ENCODE results near the gene SMARCA1. TPM values are rescaled to one million over a fixed set of nuclear protein-coding genes. Genes with fewer than 3 reads are reported as not detected.

The SMARCA1 gene
- total and polyA plus RNA-seq, 2 experiments from 2014 or later = 36.9 to 38.5 TPM

- no peaks in the 10 kb centered on the region for H3K9me2 ChIP-seq (ENCODE audit: insufficient read depth)
- no peaks in the 10 kb centered on the region for H3F3A ChIP-seq (ENCODE audit: insufficient read depth)
- WGBS, 2 experiments (ENCODE audit: low coverage in 1 of 2, low lambda C conversion rate in 2 of 2, missing lambda C conversion rate in 2 of 2) = 0 to 13% methylated on average over 2 of the region's 2 CpGs
- no peaks in the 10 kb centered on the region for H3K36me3 ChIP-seq (ENCODE audit: low read depth)
- H3K9ac ChIP-seq = no peak overlapping the region
- no peaks in the 10 kb centered on the region for H3K4me1 ChIP-seq (ENCODE audit: insufficient read depth)
- TF ChIP-seq EZH2phosphoT487 (IDR thresholded peaks at IDR 0.05; ENCODE audit: insufficient read depth, low read depth) (no peak), EZH2 (IDR thresholded peaks at IDR 0.05; ENCODE audit: insufficient read depth, poor library complexity, severe bottlenecking) (no peak)
- H2AFZ ChIP-seq = no peak overlapping the region
- H3K4me3 ChIP-seq = no peak overlapping the region
- H3K4me2 ChIP-seq (ENCODE audit: unreplicated experiment) = no peak overlapping the region
- H3K27me3 ChIP-seq (replicated peaks; ENCODE audit: insufficient read depth) = no peaks in the 10 kb centered on the region
- H3K27ac ChIP-seq = no peak overlapping the region
- H4K20me1 ChIP-seq (ENCODE audit: insufficient read depth) = no peaks in the 10 kb centered on the region
- in situ Hi-C loops (cut with MboI) = no loop called here
- DNase-seq = no peak
- no peaks in the 10 kb centered on the region for H3K79me2 ChIP-seq (ENCODE audit: insufficient read depth)
- H3K9me3 ChIP-seq (ENCODE audit: low read depth) = no peaks in the 10 kb centered on the region
Measured at GRCh38 chrX:129403974-129404669, 119.2 kb downstream of the SMARCA1 start.

Small RNAs within 50 kb of the gene (small RNA-seq; reads per million reads assigned to genes)
- gene RF01169 (ENCODE audit: low read depth, low replicate concordance) (not detected), gene RNA5SP513 (ENCODE audit: low read depth, low replicate concordance) (not detected), gene RPS26P56 (ENCODE audit: low read depth, low replicate concordance) (not detected)

Other genes starting within 250 kb of the SMARCA1 start
- gene OCRL, start 16.8 kb upstream of the SMARCA1 start, total RNA-seq (2014; rRNA removed; shearing (Covaris generic)) = 13.0 and 17.2 TPM in 2 replicates
- 10.5 and 10.6 TPM in 2 replicates for gene OCRL, start 16.8 kb upstream of the SMARCA1 start, polyA plus RNA-seq (2016; fragmentation: Nextera tagmentation; extraction: Ambion mirVana)
- gene APLN, start 131.5 kb upstream of the SMARCA1 start, total RNA-seq (2014; rRNA removed; shearing (Covaris generic)) = 0.43 and 1.1 TPM in 2 replicates
- 0.80 and 1.1 TPM in 2 replicates for gene APLN, start 131.5 kb upstream of the SMARCA1 start, polyA plus RNA-seq (2016; fragmentation: Nextera tagmentation; extraction: Ambion mirVana)
- gene XPNPEP2, start 215.5 kb upstream of the SMARCA1 start, total RNA-seq (2014; rRNA removed; shearing (Covaris generic)) = 0.65 and 1.9 TPM in 2 replicates
- 0.56 and 0.74 TPM in 2 replicates for gene XPNPEP2, start 215.5 kb upstream of the SMARCA1 start, polyA plus RNA-seq (2016; fragmentation: Nextera tagmentation; extraction: Ambion mirVana)

Data from GM23248 (cell line).